CD4-positive, alpha-beta memory T cell (primary cell): ENCODE data around the gene FIBCD1. TPM values are rescaled to one million over a fixed set of nuclear protein-coding genes. Genes with fewer than 3 reads are reported as not detected.
"Not testable (repeated sequence)": the region's sequence is repeated elsewhere in the genome, so short reads cannot be mapped to it uniquely, and the experiment has no call there.

Experiments
- CTCF ChIA-PET: fragments of 350-600 bp; sonication (Branson Sonifier 250); formaldehyde crosslinking; loops from one replicate; lab custom pipeline; 2021; ENCODE audit warnings: inconsistent platforms; ENCODE audit not compliant: partially characterized antibody; lab: Charles Lee
- POLR2A ChIA-PET: fragments of 350-600 bp; sonication (Branson Sonifier 250); formaldehyde crosslinking; loops from one replicate; lab custom pipeline; 2021; ENCODE audit not compliant: partially characterized antibody; lab: Charles Lee
- DNase-seq, 5 donors: peaks; one replicate each; pipeline versions ENCODE4 v3.0.0 to v3.0.0-alpha.2; 2020 to 2022; ENCODE audit warnings: mixed read lengths in 1 of 5
- H3K27ac ChIP-seq: one replicate; pipeline ENCODE4 v1.7.0; 2013; ENCODE audit warnings: low read depth, low read length
- H3K27me3 ChIP-seq: 2 replicates; pipeline ENCODE4 v1.7.0; 2013; ENCODE audit warnings: mild to moderate bottlenecking, low read length, moderate library complexity; ENCODE audit not compliant: insufficient read depth
- H3K36me3 ChIP-seq: 2 replicates; pipeline ENCODE4 v1.7.0; 2013; ENCODE audit warnings: mild to moderate bottlenecking, low read length, moderate library complexity; ENCODE audit not compliant: insufficient read depth
- H3K4me1 ChIP-seq: 2 replicates; pipeline ENCODE4 v1.7.0; 2013; ENCODE audit warnings: mild to moderate bottlenecking, low read length, moderate library complexity; ENCODE audit not compliant: insufficient read depth
- H3K4me3 ChIP-seq, 2 donors: one replicate each; pipeline ENCODE4 v1.7.0; 2013; ENCODE audit warnings: low read length in 2 of 2, mild to moderate bottlenecking in 1 of 2
- H3K9me3 ChIP-seq, 2 donors: one replicate each; pipeline ENCODE4 v1.7.0; 2013; ENCODE audit warnings: low read length in 2 of 2, control low read depth in 1 of 2; ENCODE audit not compliant: control insufficient read depth in 1 of 2
- H3K27ac Mint-ChIP-seq, 7 donors: one replicate each; pipeline ENCODE4 v1.8.0; 2020 to 2021; ENCODE audit warnings: mixed read lengths in 7 of 7, mild to moderate bottlenecking in 6 of 7, inconsistent platforms in 3 of 7, moderate library complexity in 3 of 7
- H3K27me3 Mint-ChIP-seq, 2 donors: one replicate each; pipeline ENCODE4 v1.8.0; 2020 to 2021; ENCODE audit warnings: mixed read lengths in 2 of 2
- H3K36me3 Mint-ChIP-seq, 2 donors: one replicate each; pipeline ENCODE4 v1.8.0; 2020 to 2021; ENCODE audit warnings: mixed read lengths in 2 of 2, inconsistent platforms in 1 of 2, mild to moderate bottlenecking in 1 of 2
- H3K4me1 Mint-ChIP-seq, 4 donors: one replicate each; pipeline ENCODE4 v1.8.0; 2020 to 2021; ENCODE audit warnings: mixed read lengths in 4 of 4, mild to moderate bottlenecking in 1 of 4
- H3K4me3 Mint-ChIP-seq, 8 donors: one replicate each; pipeline ENCODE4 v1.8.0; 2020 to 2021; ENCODE audit warnings: mixed read lengths in 8 of 8, mild to moderate bottlenecking in 7 of 8, moderate library complexity in 6 of 8, inconsistent platforms in 3 of 8
- H3K9me3 Mint-ChIP-seq, 8 donors: one replicate each; pipeline ENCODE4 v1.8.0; 2020 to 2021; ENCODE audit warnings: mixed read lengths in 8 of 8, mild to moderate bottlenecking in 5 of 8, inconsistent platforms in 3 of 8, moderate library complexity in 1 of 8
- intact Hi-C: fragments of 100-400 bp; cut with micrococcal nuclease; formaldehyde crosslinking; loops from one replicate; pipeline ENCODE4 v1.15.1; 2023
- polyA plus RNA-seq, 2 donors: library from polyadenylated mRNA; unstranded; fragments of 300-500 nt; fragmentation: Illumina TruSeq; gene quantifications; one replicate each; pipeline ENCODE4 v1.2.3, GENCODE V29; 2021
- total RNA-seq, 2 experiments: library from RNA; stranded (reverse); gene quantifications; one replicate each; pipeline ENCODE4 v1.2.3, GENCODE V29; 2021

The FIBCD1 gene
- total and polyA plus RNA-seq, 4 experiments from 2014 or later: not detected

- H3K4me1 Mint-ChIP-seq: peaks cover 0 to 3% (median under 1%) of the 10 kb centered on the region in 4 donors
- no peak overlapping the region for H3K27ac Mint-ChIP-seq
- intact Hi-C loops: no loop called here
- Histone ChIP-seq H3K36me3 (no peaks in the 10 kb centered on the region), H3K27me3 (peaks cover 5% of the 10 kb centered on the region), H3K9me3 (no peaks in the 10 kb centered on the region), H3K27ac (no peak overlapping the region), H3K4me3 (no peak overlapping the region), H3K4me1 (no peaks in the 10 kb centered on the region)
- CTCF ChIA-PET: no interaction called here
- POLR2A ChIA-PET: no interaction called here
- H3K9me3 Mint-ChIP-seq: peaks cover 0 to 5% (median 0%) of the 10 kb centered on the region in 8 donors
- no peak overlapping the region for H3K4me3 Mint-ChIP-seq
- peaks cover 3 to 4% of the 10 kb centered on the region in 2 donors for H3K27me3 Mint-ChIP-seq
- DNase-seq: no peak
- peaks cover 0 to 4% of the 10 kb centered on the region in 2 donors for H3K36me3 Mint-ChIP-seq
Measured at GRCh38 chr9:130957451-130958203, 18.6 kb upstream of the FIBCD1 start.

- peaks cover 3 to 11% of the 10 kb centered on the region in 2 donors for H3K27me3 Mint-ChIP-seq
- H3K27ac Mint-ChIP-seq: no peak overlapping the region
- H3K9me3 Mint-ChIP-seq: peaks cover 0 to 5% (median 0%) of the 10 kb centered on the region in 8 donors
- POLR2A ChIA-PET: no interaction called here
- no peak for DNase-seq
- CTCF ChIA-PET: no interaction called here
- Histone ChIP-seq H3K4me3 (no peak overlapping the region), H3K27ac (no peak overlapping the region), H3K4me1 (no peaks in the 10 kb centered on the region), H3K9me3 (no peaks in the 10 kb centered on the region), H3K36me3 (no peaks in the 10 kb centered on the region), H3K27me3 (peaks cover 2% of the 10 kb centered on the region)
- intact Hi-C loops: no loop called here
- peaks cover 0 to 4% of the 10 kb centered on the region in 2 donors for H3K36me3 Mint-ChIP-seq
- no peak overlapping the region for H3K4me3 Mint-ChIP-seq
- H3K4me1 Mint-ChIP-seq: peaks cover 0 to 3% (median under 1%) of the 10 kb centered on the region in 4 donors
Measured at GRCh38 chr9:130956636-130957450, 17.8 kb upstream of the FIBCD1 start.

GRCh38 chr9:130955947-130956621, 17.0 kb upstream of the FIBCD1 start:
- peaks cover 0 to 3% (median under 1%) of the 10 kb centered on the region in 4 donors for H3K4me1 Mint-ChIP-seq
- Histone ChIP-seq H3K27me3 (no peaks in the 10 kb centered on the region), H3K4me3 (no peak overlapping the region), H3K27ac (no peak overlapping the region), H3K36me3 (no peaks in the 10 kb centered on the region), H3K4me1 (no peaks in the 10 kb centered on the region), H3K9me3 (no peaks in the 10 kb centered on the region)
- peaks cover 0 to 4% of the 10 kb centered on the region in 2 donors for H3K36me3 Mint-ChIP-seq
- intact Hi-C loops: no loop called here
- H3K27ac Mint-ChIP-seq: no peak overlapping the region
- no peak for DNase-seq
- no peak overlapping the region for H3K4me3 Mint-ChIP-seq
- peaks cover 2 to 8% of the 10 kb centered on the region in 2 donors for H3K27me3 Mint-ChIP-seq
- CTCF ChIA-PET: no interaction called here
- POLR2A ChIA-PET: no interaction called here
- H3K9me3 Mint-ChIP-seq: peaks cover 0 to 5% (median 0%) of the 10 kb centered on the region in 8 donors

- intact Hi-C loops, H3K27ac Mint-ChIP-seq, POLR2A ChIA-PET, H3K4me3 ChIP-seq, H3K27ac ChIP-seq, H3K9me3 Mint-ChIP-seq, H3K4me3 Mint-ChIP-seq, H3K9me3 ChIP-seq, H3K4me1 Mint-ChIP-seq, DNase-seq, CTCF ChIA-PET, H3K36me3 Mint-ChIP-seq, H3K4me1 ChIP-seq, H3K27me3 ChIP-seq, H3K36me3 ChIP-seq: not testable (repeated sequence)
- peaks cover 4 to 11% of the 10 kb centered on the region in 2 donors for H3K27me3 Mint-ChIP-seq
Measured at GRCh38 chr9:130954925-130955324, 15.9 kb upstream of the FIBCD1 start.

DNA sequence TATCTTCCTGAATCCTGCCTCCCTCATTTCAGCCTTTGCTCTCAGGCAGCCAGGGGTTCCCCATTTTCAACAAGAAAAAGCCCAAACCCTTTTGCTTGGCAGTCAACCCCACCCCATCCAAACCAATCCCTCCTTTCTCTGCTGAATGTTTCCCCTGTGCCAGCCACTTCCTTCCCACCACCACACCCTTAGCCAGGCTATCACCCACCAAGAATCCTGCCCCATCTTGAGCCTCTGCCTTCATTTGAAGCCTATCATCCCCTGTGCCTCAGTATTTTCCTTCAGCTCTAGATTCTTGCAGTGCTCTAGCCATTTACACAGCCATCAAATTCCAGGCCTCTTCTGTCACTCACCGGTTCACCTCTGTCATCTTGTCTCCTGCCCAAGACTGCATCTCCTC, 15.3 kb upstream of the FIBCD1 start:
- no peaks in the 10 kb centered on the region for H3K9me3 ChIP-seq
- Mint-ChIP-seq H3K36me3 (peaks cover 0 to 4% of the 10 kb centered on the region in 2 donors), H3K9me3 (peaks cover 0 to 11% (median 5%) of the 10 kb centered on the region in 8 donors), H3K4me3 (no peak overlapping the region), H3K4me1 (peaks cover 0 to 3% (median under 1%) of the 10 kb centered on the region in 4 donors), H3K27me3 (peaks cover 4 to 14% of the 10 kb centered on the region in 2 donors), H3K27ac (no peak overlapping the region)
- intact Hi-C loops: no loop called here
- H3K36me3 ChIP-seq: no peaks in the 10 kb centered on the region
- ChIA-PET POLR2A (no interaction called here), CTCF (no interaction called here)
- H3K4me3 ChIP-seq: no peak overlapping the region
- DNase-seq: no peak
- no peaks in the 10 kb centered on the region for H3K4me1 ChIP-seq
- no peak overlapping the region for H3K27ac ChIP-seq
- H3K27me3 ChIP-seq: no peaks in the 10 kb centered on the region

DNA sequence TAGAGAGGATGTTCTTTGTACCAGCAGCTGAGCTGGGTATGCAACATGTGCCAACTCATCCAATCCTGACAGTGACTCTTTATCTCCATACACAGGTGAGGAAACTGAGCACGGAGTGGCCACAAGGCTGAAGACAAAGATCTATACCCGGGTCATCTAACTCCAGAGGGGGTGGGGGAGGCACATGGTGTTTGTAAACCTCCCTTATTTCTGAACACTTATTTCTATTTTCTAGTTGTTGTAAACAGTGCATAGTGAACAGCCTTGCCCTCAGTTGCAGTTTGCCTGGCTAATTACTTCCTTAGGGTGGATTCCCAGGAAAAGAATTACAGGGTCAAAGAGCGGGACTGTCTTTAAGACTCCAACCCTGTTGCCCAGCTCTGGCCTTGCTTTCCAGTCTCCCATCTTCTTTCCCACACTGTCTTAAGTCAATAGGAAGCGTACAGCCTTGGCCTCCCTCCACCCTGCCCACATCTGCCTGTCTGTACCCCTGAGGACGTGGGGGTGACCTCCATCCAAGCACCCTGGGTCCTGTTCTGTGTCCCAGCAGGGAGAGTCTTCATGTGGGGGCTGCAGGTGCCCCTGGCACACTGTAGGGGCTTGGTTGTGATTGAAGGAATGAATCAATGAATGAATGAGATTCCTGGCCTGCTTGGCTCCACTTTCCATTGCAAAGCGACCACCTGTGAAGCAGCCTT, 13.2 kb upstream of the FIBCD1 start:
- Histone ChIP-seq H3K27me3 (no peaks in the 10 kb centered on the region), H3K4me1 (no peaks in the 10 kb centered on the region), H3K4me3 (no peak overlapping the region), H3K36me3 (no peaks in the 10 kb centered on the region), H3K9me3 (no peaks in the 10 kb centered on the region), H3K27ac (no peak overlapping the region)
- DNase-seq: no peak
- ChIA-PET POLR2A (no interaction called here), CTCF (interaction anchor here (1.1 kb wide), 1 partner anchor 10 kb away, joined by 4 read pairs; no protein-coding TSS in a partner anchor)
- H3K36me3 Mint-ChIP-seq: no peaks in the 10 kb centered on the region
- H3K4me1 Mint-ChIP-seq: no peaks in the 10 kb centered on the region
- H3K9me3 Mint-ChIP-seq: peaks cover 0 to 15% (median 3%) of the 10 kb centered on the region in 8 donors
- no peak overlapping the region for H3K4me3 Mint-ChIP-seq
- H3K27ac Mint-ChIP-seq: no peak overlapping the region
- intact Hi-C loops: no loop called here
- H3K27me3 Mint-ChIP-seq: peaks cover 16 to 28% of the 10 kb centered on the region in 2 donors
